Stimulated activated CD4-positive, alpha-beta T cell treated with anti-CD3 and anti-CD28 coated beads, Interleukin-4, amount 100 ng/mL, for 24 hours (primary cell): ENCODE measurements around the gene APLN.

ENCODE experiments used
- DNase-seq: peaks from one replicate; pipeline ENCODE4 v3.0.0-alpha.2; 2020

The APLN gene

GRCh38 chrX:129659861-129660260 lies 5.1 kb upstream of the APLN start:
- no peak for DNase-seq

GRCh38 chrX:129659141-129659540 lies 4.4 kb upstream of the APLN start:
- DNase-seq = no peak

- DNase-seq = no peak
Observed at GRCh38 chrX:129658429-129658828, 3.7 kb upstream of the APLN start.

GRCh38 chrX:129655547-129656249 lies 942 bp upstream of the APLN start:
- DNase-seq = no peak

GRCh38 chrX:129653971-129654651 lies 645 bp downstream of the APLN start:
- no peak for DNase-seq

GRCh38 chrX:129653181-129653970 lies 1.4 kb downstream of the APLN start:
- no peak for DNase-seq

GRCh38 chrX:129652565-129653169 lies 2.1 kb downstream of the APLN start:
- DNase-seq = no peak

- no peak for DNase-seq
Observed at GRCh38 chrX:129651756-129652564, 2.8 kb downstream of the APLN start.

GRCh38 chrX:129650821-129651510 lies 3.8 kb downstream of the APLN start:
- no peak for DNase-seq

GRCh38 chrX:129650183-129650689 lies 4.5 kb downstream of the APLN start:
- no peak for DNase-seq

- no peak for DNase-seq
Observed at GRCh38 chrX:129649268-129650182, 5.2 kb downstream of the APLN start.

- DNase-seq = no peak
Observed at GRCh38 chrX:129648514-129649267, 6.1 kb downstream of the APLN start.

- no peak for DNase-seq
Observed at GRCh38 chrX:129647418-129648410, 7.0 kb downstream of the APLN start.

- no peak for DNase-seq
Observed at GRCh38 chrX:129646566-129647417, 8.0 kb downstream of the APLN start.

- DNase-seq = no peak
Observed at GRCh38 chrX:129642641-129643040, 12.1 kb downstream of the APLN start.

- no peak for DNase-seq
Observed at GRCh38 chrX:129641941-129642340, 12.8 kb downstream of the APLN start.

- no peak for DNase-seq
Observed at GRCh38 chrX:129641469-129641868, 13.3 kb downstream of the APLN start.
